Motor neuron (in vitro differentiated cells): ENCODE results near the gene RAB3IL1. TPM values are rescaled to one million over a fixed set of nuclear protein-coding genes. Genes with fewer than 3 reads are reported as not detected.
"Not testable (repeated sequence)": the region's sequence is repeated elsewhere in the genome, so short reads cannot be mapped to it uniquely, and the experiment has no call there.

ENCODE experiments used
- ATAC-seq, 8 experiments: fragments of 200-7000 bp; cut with Tn5 transposase; replicated peaks in 6 of 8; 2 replicates each; pipeline ENCODE4 v1.8.0; 2021; ENCODE audit warnings: mild to moderate bottlenecking in 8 of 8, moderate library complexity in 8 of 8
- H3K27ac ChIP-seq, 2 donors: fragments of 250-450 bp; sonication (Bioruptor Pico); 2 replicates each; pipeline ENCODE4 v1.9.0; 2021; ENCODE audit warnings: antibody characterized with exemption in 2 of 2, mild to moderate bottlenecking in 2 of 2, moderate library complexity in 1 of 2
- H3K4me1 ChIP-seq, 2 donors: fragments of 250-450 bp; sonication (Bioruptor Pico); replicated peaks in 1 of 2; 2 replicates each; pipeline ENCODE4 v1.6.1; 2021; ENCODE audit warnings: antibody characterized with exemption in 2 of 2, mild to moderate bottlenecking in 2 of 2, moderate library complexity in 1 of 2
- H3K4me3 ChIP-seq, 5 donors: fragments of 250-450 bp; sonication (Bioruptor Pico); 2 replicates each; pipeline ENCODE4 v1.9.0; 2021; ENCODE audit warnings: antibody characterized with exemption in 5 of 5, mild to moderate bottlenecking in 5 of 5, moderate library complexity in 4 of 5
- WGBS, 10 experiments: fragments of 450-650 bp; shearing (Covaris generic); methylation state at CpG; one replicate each; pipeline ENCODE4 v1.0.0; 2022; 5-methylcytosine and 5-hydroxymethylcytosine counted together
- in situ Hi-C, 9 experiments: fragments of 400-800 bp; cut with MboI; loops; one replicate each; pipeline ENCODE4 v1.15.0; 2021; ENCODE audit warnings: low sequenced_read_pairs in 9 of 9, low pct_unique_long_range_greater_than_20kb in 2 of 9; ENCODE audit not compliant: unreplicated experiment in 9 of 9
- total RNA-seq, 8 experiments: library from RNA; unstranded; fragments of 300-600 nt; gene quantifications; 2 replicates each; pipeline versions ENCODE4 v1.2.3 to v1.2.4, GENCODE V29; 2022

RAB3IL1 gene
- total RNA-seq, 8 experiments from 2014 or later: 0.50 to 12.8 (median 2.5) TPM

DNA sequence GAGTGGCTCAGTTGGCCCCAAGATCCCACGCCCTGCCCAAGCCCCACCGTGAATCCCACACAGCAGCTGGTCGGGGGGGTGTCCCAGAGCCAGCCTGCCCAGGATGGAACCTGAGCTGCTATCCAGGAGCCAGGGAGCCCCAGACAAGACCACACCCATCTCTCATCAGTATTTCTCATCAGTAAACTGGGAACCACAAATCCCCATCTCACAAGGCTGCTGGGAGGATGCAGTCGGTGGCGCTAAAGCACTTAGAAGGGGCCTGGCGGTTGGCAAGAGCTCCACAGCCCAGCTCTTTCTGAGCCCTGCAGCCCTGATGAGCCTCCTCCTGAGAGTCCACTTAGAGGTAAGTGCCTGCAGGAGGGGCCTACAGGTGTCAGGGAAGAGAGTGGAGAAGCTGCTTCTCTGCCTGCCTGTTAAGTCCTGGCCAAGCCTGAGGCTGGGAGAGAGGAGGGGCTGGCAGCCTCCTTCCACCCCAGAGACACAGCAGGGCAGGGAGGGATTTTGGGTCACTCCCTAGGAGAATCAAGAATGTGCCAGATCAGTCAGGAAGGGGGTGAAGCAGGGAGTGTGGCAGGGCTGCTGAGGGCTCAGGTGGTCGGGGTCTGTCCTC, 32.1 kb downstream of the RAB3IL1 start:
- 67 to 100% (median 86%) methylated on average over 1 to 6 of the region's 7 CpGs; no CpG with 5 or more reads in 3 of the 10 experiments for WGBS, 10 experiments
- in situ Hi-C loops: loop anchor here in 4 of 9 experiments (25.0 kb wide), 2 partner anchors 177 to 202 kb away; no protein-coding TSS in a partner anchor
- peak in 1 of 8 experiments; percentile 52 for ATAC-seq
- H3K4me3 ChIP-seq: no peak overlapping the region
- no peak overlapping the region for H3K27ac ChIP-seq
- peaks cover 6 to 10% of the 10 kb centered on the region in 2 donors for H3K4me1 ChIP-seq

DNA sequence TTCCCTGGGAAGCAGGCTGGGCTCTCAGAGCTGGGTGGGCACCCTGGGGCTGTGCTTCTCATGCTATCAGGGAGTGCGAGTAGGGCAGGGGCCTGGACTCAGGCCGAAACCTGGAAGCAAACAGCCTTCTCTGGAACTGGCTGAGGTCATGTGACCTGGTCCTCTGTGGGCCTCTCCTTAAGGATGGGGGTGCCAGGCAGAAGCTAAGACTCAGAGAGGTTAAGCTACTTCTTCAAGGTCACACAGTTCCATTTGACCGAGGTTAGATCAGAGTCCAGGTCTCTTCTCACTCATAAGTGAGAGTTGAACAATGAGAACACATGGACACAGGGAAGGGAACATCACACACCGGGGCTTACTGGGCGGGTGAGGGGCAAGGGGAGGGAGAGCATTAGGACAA, 33.4 kb downstream of the RAB3IL1 start:
- H3K4me1 ChIP-seq: peaks cover 0 to 5% of the 10 kb centered on the region in 2 donors
- ATAC-seq: no peak
- 20 to 100% (median 83%) methylated on average over 1 to 2 of the region's 5 CpGs; no CpG with 5 or more reads in 5 of the 10 experiments for WGBS, 10 experiments
- no peak overlapping the region for H3K27ac ChIP-seq
- H3K4me3 ChIP-seq: no peak overlapping the region
- in situ Hi-C loops: loop anchor here in 4 of 9 experiments (25.0 kb wide), 2 partner anchors 178 to 203 kb away; no protein-coding TSS in a partner anchor

DNA sequence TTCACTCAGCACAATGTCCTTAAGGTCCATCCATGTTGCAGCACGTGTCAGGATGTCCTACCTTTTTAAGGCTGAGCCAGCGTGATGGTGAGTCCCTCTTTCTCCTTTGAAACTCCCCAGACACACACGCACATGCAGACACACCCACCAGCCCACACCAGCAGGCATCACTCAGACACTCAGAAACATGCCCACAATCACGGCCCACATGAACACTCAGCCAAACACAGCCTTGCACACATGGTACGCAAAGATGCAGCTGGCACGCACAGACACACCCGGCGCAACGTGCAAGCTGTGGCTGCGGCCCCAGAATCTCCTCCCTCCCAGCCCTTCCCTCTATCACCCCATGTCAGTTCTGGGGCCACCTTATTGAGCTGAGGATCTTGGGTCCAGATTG, 34.0 kb downstream of the RAB3IL1 start:
- no peak overlapping the region for H3K27ac ChIP-seq
- 12 to 92% (median 63%) methylated on average over 2 to 8 of the region's 10 CpGs; no CpG with 5 or more reads in 4 of the 10 experiments for WGBS, 10 experiments
- H3K4me3 ChIP-seq: no peak overlapping the region
- in situ Hi-C loops: loop anchor here in 4 of 9 experiments (25.0 kb wide), 2 partner anchors 179 to 204 kb away; no protein-coding TSS in a partner anchor
- peaks cover 0 to 5% of the 10 kb centered on the region in 2 donors for H3K4me1 ChIP-seq
- ATAC-seq: peak in 1 of 8 experiments; percentile 13

DNA sequence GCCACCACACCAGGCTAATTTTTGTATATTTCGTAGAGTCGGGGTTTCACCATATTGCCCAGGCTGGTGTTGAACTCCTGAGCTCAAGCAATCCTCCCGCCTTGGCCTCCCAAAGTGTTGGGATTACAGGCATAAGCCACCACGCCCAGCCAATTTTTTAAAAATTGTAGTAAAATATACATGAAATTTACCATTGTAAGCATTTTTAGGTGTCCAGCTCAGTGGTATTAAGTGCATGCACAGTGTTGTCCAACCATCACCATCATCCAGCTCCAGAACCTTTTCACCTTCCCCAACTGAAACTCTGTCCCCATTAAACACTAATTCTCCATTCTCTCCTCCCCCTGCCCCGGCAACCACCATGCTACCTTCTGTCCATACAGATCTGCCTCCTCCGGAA, 34.5 kb downstream of the RAB3IL1 start:
- H3K4me1 ChIP-seq: peaks cover 0 to 5% of the 10 kb centered on the region in 2 donors
- no peak for ATAC-seq
- 0 to 100% (median 86%) methylated on average over 1 to 6 of the region's 6 CpGs; no CpG with 5 or more reads in 1 of the 10 experiments for WGBS, 10 experiments
- no peak overlapping the region for H3K4me3 ChIP-seq
- H3K27ac ChIP-seq: no peak overlapping the region
- in situ Hi-C loops: loop anchor here in 4 of 9 experiments (25.0 kb wide), 2 partner anchors 179 to 204 kb away; no protein-coding TSS in a partner anchor

DNA sequence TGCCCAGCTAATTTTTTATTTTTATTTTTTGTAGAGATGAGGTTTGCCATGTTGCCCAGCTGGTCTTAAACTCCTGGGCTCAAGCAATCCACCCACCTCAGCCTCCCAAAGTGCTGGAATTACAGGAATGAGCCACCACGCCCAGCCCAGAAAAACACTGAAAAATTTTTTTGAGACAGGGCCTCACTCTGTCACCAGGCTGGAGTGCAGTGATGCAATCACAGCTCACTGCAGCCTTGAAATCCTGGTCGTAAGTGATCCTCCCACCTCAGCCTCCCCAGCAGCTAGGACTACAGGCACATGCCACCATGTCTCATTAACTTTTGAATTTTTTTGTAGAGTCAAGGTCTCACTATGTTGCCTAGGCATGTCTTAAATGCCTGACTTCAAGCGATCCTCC, 35.1 kb downstream of the RAB3IL1 start:
- WGBS, 10 experiments: 56 to 100% (median 82%) methylated on average over 1 to 3 of the region's 3 CpGs; no CpG with 5 or more reads in 4 of the 10 experiments
- ATAC-seq, H3K4me3 ChIP-seq, H3K27ac ChIP-seq, H3K4me1 ChIP-seq: not testable (repeated sequence)
- in situ Hi-C loops: loop anchor here in 4 of 9 experiments (25.0 kb wide), 2 partner anchors 180 to 205 kb away; no protein-coding TSS in a partner anchor

DNA sequence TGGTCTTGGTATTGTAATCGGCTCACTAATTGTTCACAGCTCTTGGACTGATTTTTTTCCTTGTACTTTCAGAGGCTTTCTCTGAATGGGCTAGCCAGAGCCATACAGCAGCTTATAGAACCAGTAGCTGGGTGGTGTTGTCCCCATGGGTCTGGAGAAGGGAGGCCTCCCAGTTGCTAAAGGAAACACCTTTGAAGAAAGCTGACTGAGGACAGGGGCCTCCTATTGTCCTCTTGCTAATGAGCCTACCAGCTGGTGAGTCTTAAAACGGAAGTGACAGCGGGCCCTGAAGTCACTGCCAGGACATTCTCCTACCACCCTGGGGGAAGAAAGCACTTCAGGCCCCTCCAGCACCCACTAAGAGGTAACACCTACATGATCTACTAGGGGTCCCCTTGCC, 36.0 kb downstream of the RAB3IL1 start:
- peaks cover 0 to 5% of the 10 kb centered on the region in 2 donors for H3K4me1 ChIP-seq
- no peak overlapping the region for H3K27ac ChIP-seq
- H3K4me3 ChIP-seq: no peak overlapping the region
- WGBS, 10 experiments: 20 to 90% (median 63%) methylated on average over 1 to 3 of the region's 3 CpGs; no CpG with 5 or more reads in 2 of the 10 experiments
- in situ Hi-C loops: loop anchor here in 4 of 9 experiments (25.0 kb wide), 2 partner anchors 181 to 206 kb away; no protein-coding TSS in a partner anchor
- ATAC-seq: peak in 5 of 8 experiments; percentile 50 to 68 (median 57)

DNA sequence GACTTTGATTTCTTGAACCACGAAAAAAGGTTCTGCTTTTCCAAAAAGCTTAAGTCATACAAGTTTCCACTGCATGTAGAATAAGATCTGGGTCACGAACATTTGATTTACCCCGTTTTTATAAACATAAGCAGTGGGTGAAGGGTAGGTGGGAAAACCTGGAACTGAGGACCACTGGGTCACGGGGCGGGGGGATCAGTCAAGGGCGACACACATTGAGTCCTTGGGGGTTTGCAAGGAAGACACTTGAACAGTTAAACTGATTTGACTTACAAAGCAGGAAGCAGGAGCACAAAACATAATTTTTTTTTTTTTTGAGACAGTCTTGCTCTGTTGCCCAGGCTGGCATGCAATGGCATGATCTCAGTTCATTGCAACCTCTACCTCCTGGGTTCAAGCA, 36.9 kb downstream of the RAB3IL1 start:
- no peak overlapping the region for H3K4me3 ChIP-seq
- H3K27ac ChIP-seq: no peak overlapping the region
- ATAC-seq: no peak
- in situ Hi-C loops: loop anchor here in 4 of 9 experiments (25.0 kb wide), 2 partner anchors 182 to 207 kb away; no protein-coding TSS in a partner anchor
- WGBS, 10 experiments: 0 to 88% (median 78%) methylated on average over 1 to 6 of the region's 6 CpGs; no CpG with 5 or more reads in 3 of the 10 experiments
- peaks cover 0 to 5% of the 10 kb centered on the region in 2 donors for H3K4me1 ChIP-seq

DNA sequence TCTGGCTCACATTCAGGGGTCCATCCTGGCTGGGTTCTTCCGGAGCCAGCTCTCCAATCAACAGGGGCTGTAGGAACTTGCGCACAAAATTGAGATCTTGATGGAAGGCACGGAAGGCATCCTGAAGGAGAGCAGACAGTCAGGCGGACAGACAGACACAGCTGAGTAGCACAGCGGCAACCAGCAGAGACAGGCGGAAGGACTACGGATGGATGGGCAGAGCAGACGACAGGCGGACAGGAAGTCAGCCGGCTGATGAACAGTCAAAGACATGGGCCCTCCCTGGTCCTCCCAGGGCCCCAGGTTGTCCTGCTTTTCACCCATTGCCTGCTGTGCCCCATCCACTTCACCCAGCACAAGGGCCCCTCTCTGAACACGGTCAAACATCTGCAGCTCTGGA, 37.3 kb downstream of the RAB3IL1 start:
- peaks cover 0 to 5% of the 10 kb centered on the region in 2 donors for H3K4me1 ChIP-seq
- no peak overlapping the region for H3K4me3 ChIP-seq
- WGBS, 10 experiments: 85 to 100% (median 91%) methylated on average over 1 to 8 of the region's 11 CpGs; no CpG with 5 or more reads in 5 of the 10 experiments
- no peak overlapping the region for H3K27ac ChIP-seq
- ATAC-seq: no peak
- in situ Hi-C loops: loop anchor here in 4 of 9 experiments (25.0 kb wide), 2 partner anchors 182 to 207 kb away; no protein-coding TSS in a partner anchor

DNA sequence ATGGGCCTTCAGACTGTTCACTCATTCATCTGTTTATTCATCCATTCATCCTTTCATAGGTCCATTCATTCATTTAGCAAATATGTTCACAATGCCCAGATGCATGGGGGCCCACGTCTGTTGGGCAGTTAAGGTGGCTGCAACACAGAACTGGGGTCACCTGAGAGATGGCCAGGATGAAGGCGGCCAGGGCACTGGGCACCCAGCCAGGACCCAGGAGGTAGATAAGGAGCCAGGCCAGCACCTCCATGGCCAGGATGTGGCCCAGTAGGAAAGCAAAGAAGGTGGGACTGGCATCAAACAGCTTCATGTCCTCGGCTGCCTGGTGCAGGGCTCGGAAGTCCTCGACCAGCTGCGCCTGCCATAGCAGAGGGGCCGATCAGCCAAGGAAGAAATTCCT, 38.2 kb downstream of the RAB3IL1 start:
- Histone ChIP-seq H3K4me1 (peaks cover 0 to 5% of the 10 kb centered on the region in 2 donors), H3K27ac (no peak overlapping the region), H3K4me3 (no peak overlapping the region)
- in situ Hi-C loops: loop anchor here in 4 of 9 experiments (25.0 kb wide), 2 partner anchors 183 to 208 kb away; no protein-coding TSS in a partner anchor
- no peak for ATAC-seq
- WGBS, 10 experiments: 65 to 100% (median 81%) methylated on average over 1 to 5 of the region's 7 CpGs; no CpG with 5 or more reads in 7 of the 10 experiments

DNA sequence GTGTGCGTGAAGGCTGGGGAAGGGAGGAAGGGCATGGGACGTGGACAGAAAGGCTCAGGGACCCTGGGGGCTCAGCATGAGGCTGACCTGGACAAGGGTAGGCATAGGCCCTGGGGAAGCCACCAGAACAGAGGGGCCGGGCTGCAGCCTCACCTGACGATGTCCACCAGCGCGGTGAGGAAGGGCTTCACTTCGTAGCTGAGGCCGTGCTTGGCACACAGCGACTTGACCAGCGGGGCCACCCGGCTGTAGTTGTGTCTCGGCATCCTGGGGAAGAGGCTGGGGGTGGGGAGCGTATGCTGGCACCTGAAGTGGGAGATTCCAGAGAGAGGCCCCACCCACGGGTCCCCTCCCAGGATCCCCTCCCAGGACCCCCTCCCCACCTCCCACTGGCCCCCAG, 41.7 kb downstream of the RAB3IL1 start:
- no peak overlapping the region for H3K4me3 ChIP-seq
- no peak for ATAC-seq
- no peak overlapping the region for H3K27ac ChIP-seq
- in situ Hi-C loops: loop anchor here in 4 of 9 experiments (25.0 kb wide), 2 partner anchors 187 to 212 kb away; no protein-coding TSS in a partner anchor
- peaks cover 15 to 19% of the 10 kb centered on the region in 2 donors for H3K4me1 ChIP-seq
- WGBS, 10 experiments: 80 to 100% (median 93%) methylated on average over 2 to 4 of the region's 14 CpGs; no CpG with 5 or more reads in 6 of the 10 experiments

DNA sequence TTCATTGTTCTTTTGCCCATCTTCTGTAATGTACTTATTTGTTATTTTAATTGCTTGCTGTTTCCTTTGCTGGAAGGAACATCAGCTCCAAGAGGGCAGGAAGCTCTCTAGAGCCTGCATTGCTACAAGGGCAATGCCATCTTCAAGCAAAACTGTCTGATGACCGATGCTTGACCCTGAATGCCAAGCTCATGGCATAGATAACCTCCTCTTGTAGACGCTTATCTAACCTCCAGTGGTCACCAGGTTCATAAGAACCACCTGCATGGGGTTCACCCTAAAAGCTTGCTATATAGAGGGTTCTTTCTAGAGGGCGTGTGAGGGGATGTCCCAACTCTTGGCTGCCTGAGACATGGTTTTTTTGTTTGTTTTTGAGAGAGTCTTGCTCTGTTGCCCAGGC, 42.5 kb downstream of the RAB3IL1 start:
- no peak for ATAC-seq
- peaks cover 23 to 25% of the 10 kb centered on the region in 2 donors for H3K4me1 ChIP-seq
- WGBS, 10 experiments: 62 to 100% (median 83%) methylated on average over 1 to 3 of the region's 3 CpGs; no CpG with 5 or more reads in 5 of the 10 experiments
- H3K4me3 ChIP-seq: no peak overlapping the region
- in situ Hi-C loops: loop anchor here in 4 of 9 experiments (25.0 kb wide), 2 partner anchors 187 to 212 kb away; no protein-coding TSS in a partner anchor
- H3K27ac ChIP-seq: no peak overlapping the region

DNA sequence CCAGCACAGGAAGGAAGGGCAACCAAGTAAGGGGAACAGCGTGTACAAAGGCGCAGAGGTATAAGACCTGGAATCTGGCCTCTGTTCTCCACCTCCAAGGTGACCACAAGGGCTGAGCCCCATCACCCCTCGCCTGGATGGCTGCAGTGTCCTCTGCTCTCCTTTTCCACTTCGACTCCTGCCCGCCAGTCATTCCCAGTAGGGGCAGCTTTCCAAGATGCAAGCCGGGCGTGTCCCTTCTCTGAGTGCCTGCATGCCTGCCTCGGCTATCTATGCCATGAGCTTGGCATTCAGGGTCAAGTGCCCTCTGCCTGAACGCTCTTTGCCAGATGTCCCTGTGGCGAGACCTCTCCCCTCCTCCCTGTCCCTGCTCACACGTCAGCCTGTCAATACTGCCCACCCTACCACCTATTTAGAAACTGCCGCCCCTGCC, 43.0 kb downstream of the RAB3IL1 start:
- ATAC-seq: no peak
- H3K4me3 ChIP-seq: no peak overlapping the region
- no peak overlapping the region for H3K27ac ChIP-seq
- in situ Hi-C loops: no loop called here
- peaks cover 24 to 25% of the 10 kb centered on the region in 2 donors for H3K4me1 ChIP-seq
- 60 to 80% (median 64%) methylated on average over 1 to 3 of the region's 12 CpGs; no CpG with 5 or more reads in 5 of the 10 experiments for WGBS, 10 experiments
